Stimulated activated CD8-positive, alpha-beta memory T cell treated with anti-CD3 and anti-CD28 coated beads, Interleukin-4, amount 100 ng/mL, for 24 hours (primary cell): Measurements from ENCODE around the gene DBF4B.
A peak's percentile ranks its signal among the peaks of the same experiment; 100 is the strongest.
"Not testable (repeated sequence)": the region's sequence is repeated elsewhere in the genome, so short reads cannot be mapped to it uniquely, and the experiment has no call there.

ENCODE experiments used
- DNase-seq: peaks from one replicate; pipeline ENCODE4 v3.0.0-alpha.2; 2020; ENCODE audit warnings: low read depth

The DBF4B gene

GRCh38 chr17:44708401-44709263 is at the start of gene DBF4B:
DBF4B (plus strand) TSS chr17:44708665; CDS start chr17:44708821, 156 bp downstream.
- DNase-seq, result peak; percentile 61

GRCh38 chr17:44661835-44662234 is 46.6 kb upstream of the DBF4B start:
- DNase-seq, result no peak

DNA sequence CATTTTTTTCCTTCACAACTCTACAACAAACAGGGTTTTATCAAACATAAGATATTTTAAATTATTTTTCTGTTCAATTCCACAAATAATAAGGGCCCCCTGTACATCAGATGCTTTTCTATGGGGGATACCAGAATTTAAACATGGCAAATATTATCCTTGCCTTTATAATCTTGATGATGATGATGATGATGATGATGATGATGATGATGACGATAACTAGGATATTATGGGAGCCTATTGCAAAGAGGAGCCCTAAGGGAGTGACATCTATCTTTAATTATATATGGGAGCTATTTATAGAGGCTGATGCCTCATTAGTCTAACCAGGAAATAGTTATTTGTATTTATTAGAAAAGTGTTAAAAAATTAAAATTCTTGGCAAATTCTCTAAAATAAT is 45.4 kb upstream of the DBF4B start:
- DNase-seq, result no peak

DNA sequence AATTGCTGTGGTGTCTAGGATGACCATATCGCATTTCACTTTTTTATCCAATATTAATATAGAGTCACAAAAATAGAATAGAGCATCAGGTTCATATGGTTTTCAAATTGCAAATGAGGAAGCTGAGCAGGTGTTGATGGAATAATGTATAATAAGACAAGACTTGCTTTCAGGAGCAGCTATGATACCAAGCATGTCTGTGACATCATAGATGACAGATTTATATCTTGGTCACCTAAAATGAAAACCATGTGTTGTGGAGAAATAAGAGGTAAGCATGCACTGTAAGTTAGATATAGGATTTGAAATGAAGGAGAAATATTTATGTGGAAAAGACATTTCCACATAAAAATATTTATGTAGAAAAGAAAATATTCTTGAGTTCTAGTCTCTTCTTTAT is 43.6 kb upstream of the DBF4B start:
- no peak for DNase-seq

DNA sequence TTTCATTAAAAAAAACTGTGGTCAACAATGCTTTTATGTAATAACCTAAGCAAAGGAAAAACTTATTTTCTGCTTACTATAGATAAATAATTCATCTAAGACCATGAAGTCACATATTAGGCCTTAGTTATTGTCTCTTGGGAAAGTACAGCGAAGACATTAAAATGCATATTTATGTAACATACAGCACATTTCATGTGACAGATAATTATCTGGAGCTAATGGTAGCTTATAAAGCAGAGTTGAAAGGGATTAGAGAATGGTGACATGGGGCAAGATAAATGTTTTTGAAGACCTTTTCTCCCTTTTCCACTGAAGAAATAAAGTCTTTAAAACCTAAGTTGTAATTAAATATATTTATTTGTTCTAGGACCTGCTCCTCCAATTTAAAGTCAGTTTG is 42.5 kb upstream of the DBF4B start:
- DNase-seq, result no peak

- DNase-seq, result no peak
These were observed 35.9 kb upstream of the DBF4B start for GRCh38 chr17:44672479-44673093.

GRCh38 chr17:44673893-44674292 is 34.6 kb upstream of the DBF4B start:
- no peak for DNase-seq

DNA sequence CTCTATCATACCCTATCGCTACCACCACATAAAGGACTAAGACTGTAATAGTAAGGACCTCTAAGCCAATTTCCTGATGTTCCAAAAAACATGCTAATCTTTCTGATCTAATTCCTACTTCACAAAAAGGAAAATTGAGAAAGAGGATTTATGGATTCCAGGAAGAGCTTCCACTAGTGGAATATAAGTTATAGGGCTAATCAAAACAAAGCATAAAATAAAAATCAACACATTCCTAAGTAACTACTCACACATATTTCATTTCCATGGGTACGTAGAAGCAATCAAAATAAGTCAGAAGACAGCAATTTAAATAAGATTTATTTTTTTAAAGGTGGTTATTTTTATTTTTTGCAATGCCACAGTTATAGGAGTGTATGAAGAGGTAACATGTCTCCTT is 31.3 kb upstream of the DBF4B start:
- no peak for DNase-seq

DNA sequence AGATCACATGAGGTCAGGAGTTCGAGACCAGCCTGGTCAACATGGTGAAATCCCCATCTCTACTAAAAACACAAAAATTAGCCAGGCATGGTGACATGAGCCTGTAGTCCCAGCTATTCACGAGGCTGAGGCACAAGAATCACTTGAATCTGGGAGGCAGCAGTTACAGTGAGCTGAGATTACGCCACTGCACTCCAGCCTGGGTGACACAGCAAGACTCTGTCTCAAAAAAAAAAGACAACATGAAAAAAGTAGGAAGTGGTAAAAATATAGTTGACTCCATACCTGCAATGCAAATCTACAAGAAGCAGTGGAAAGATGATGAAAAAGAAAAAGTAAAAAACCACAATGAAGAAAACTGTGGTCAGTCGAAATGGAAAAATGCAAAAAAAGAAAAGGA is 25.2 kb upstream of the DBF4B start:
- not testable (repeated sequence) for DNase-seq

GRCh38 chr17:44687756-44688155 is 20.7 kb upstream of the DBF4B start:
- DNase-seq, result no peak

DNA sequence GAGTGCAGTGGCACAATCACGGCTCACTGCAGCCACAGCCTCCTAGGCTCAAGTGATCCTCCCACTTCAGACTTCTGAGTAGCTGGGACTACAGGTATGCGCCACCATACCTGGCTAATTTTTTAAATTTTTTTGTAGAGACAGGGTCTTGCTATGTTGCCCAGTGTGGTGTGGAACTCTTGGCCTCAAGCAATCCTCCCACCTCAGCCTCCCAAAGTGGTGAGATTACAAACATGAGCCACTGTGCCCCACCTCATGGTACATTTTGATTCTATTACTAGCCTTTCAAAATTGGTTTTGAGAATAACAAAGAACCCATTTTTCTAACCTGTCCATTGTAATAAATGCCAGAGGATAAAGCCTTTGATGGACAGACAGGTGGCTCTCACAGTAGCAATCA is 20.3 kb upstream of the DBF4B start:
- DNase-seq, result no peak

DNA sequence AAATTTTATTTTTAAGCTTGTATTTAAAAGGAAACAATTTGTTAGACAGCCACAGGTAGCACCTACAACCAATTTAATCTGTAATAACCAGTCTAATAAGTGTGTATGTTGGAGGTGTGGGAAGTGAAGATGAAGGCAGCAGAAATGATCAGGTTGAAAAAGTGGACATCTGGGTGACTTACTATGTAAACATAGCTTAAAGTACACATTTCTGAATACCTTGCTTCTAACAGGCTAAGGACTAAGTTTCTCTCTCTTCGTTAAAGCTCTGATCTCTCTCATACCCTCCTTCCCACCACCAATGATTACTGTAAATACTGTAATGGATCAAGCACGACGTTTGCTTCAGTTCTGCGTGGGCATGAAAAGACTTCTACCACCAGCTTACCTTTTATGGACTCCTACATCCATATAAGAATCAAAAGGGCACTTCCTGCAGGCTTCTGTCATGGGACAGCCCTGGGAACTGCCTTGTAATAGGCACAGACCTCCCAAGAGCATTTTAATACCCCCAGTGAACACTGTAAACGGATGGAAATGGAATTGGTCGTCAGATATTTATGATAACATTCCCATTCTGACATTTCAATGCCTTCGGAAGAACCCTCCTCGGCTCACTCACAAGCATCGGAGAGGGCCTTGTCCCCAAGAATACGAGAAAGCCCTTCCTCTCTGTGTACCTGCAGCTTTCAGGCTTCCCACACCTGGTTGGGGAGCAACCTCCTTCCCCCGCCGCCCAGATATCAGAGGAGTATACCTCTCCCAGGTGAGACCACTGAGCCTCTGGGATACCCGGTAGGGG is 19.6 kb upstream of the DBF4B start:
- no peak for DNase-seq

DNA sequence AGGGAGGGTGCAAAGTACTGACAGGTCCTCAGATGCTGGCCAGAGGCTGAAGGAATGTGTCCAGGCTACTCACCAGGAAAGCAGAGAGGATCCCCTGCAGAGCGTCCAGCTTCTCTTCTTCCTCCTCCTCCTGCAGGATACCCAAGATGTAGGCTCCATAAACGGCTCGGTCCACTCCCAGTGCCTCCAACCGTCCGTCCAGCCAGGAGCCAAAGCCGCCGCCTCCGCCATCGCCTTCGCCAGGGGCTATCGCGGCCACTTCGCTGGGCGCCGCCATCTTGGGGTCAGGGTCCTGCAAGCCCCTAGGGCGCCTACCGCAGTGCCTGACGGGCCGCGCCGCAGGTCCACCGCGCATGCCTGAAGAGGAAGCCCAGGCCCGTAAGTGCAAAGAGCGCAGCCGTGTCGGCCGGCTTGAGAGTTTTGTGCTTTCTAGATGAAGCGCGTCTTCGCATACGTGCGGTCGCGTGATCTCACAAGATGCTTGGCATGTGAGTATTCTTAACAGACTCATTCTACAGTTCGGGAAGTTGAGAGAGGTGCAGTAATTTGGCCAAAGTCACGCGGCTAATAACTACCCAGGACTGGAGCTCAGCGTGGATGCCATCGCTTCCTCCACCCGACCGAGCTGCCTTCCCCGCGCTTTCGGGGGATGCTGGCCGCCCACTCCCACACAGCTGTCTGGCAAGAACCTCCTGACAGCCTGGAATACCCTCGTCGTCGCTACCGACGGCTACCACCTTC is 18.8 kb upstream of the DBF4B start, which contains the start of gene CCDC43:
TSS of gene CCDC43 (minus strand) at position 300 of the 741 bp plus-strand sequence. CDS start at position 277, 23 bp downstream.
- peak; percentile 86 for DNase-seq

DNA sequence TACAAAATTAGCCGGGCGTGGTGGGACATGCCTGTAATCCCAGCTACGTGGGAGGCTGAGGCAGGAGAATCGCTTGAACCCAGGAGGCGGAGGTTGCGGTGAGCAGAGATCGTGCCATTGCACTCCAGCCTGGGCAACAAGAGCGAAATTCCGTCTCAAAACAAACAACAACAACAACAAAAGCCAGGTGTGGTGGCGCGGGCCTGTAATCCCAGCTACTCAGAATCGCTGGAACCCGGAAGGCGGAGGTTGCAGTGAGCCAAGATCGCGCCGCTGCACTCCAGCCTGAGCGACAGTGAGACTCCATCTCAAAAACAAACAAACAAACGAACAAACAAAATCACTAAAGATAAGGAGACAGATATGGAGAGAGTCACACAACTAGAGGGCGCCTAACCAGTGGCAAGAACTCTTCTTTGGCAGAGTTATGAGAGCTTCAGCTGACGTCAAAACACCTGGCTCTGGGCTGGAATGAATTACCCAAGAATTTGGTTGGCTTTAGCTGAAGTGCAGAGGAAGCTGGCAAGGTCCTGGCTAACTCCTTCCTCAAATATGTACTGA is 17.6 kb upstream of the DBF4B start:
- not testable (repeated sequence) for DNase-seq

GRCh38 chr17:44693609-44694008 is 14.9 kb upstream of the DBF4B start:
- DNase-seq, result no peak

GRCh38 chr17:44700288-44700687 is 8.2 kb upstream of the DBF4B start:
- DNase-seq, result not testable (repeated sequence)

- DNase-seq, result no peak
These were observed 587 bp upstream of the DBF4B start for GRCh38 chr17:44707755-44708400.

DNA sequence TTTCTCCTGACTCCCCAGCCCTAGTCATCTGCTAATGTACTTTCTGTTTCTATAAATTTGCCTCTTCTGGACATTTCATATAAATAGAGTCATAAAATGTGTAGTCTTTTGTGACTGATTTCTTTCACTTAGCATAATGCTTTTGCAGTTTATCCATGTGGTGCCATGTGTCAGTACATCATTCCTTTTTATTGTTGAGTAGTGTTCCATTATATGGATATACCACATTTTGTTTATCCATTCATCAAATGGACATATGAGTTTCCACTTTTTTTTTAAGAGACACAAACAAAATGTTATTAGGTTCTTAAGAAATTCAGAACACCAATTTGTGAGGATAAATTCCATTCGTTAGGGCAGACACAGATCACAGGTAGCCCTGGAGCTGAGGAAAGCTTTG is 11.0 kb downstream of the DBF4B start:
- DNase-seq, result no peak

DNA sequence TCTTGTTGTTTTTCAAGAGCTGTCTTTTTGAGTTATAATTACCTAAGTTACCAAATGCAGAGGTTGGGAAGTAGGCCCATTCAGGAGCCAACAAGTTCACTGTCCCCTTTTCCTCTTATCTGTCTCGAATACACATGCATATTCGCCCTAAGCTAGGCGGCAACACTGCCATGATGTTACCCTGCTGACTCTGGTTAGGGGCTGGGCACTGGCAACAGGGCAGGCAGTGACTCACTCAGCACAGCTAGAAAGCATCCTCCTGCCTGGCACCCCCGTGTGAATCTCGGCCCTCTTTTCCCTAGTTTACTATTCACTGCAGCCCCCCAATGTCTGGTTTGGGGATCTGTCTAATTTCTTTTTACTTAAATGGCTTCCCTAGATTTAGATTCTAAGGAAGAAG is 13.8 kb downstream of the DBF4B start:
- DNase-seq, result no peak

- not testable (repeated sequence) for DNase-seq
These were observed 17.7 kb downstream of the DBF4B start for GRCh38 chr17:44726121-44726520.

DNA sequence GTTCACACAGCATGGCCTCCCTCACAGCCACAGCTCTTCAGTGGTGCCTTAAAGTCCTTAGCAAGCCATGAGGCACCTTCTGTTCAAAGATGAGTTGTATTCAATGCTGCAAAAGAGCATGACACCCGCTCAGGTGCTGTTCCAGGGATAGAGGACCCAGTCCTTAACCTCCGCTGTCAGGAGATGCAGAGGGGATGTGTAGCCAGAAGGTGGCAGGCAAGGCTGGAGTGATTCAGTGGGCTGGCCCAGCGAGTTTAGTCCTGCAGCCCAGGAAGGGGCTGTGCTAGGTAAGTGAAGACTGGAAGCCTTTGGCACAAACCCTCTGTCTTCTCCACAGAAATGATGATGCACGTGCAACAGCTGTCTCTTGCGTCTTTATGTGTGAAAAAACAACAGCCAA is 25.3 kb downstream of the DBF4B start:
- DNase-seq, result no peak
